Astrocyte (in vitro differentiated cells and primary cell): Measurements from ENCODE around the gene MFAP3L. TPM values are rescaled to one million over a fixed set of nuclear protein-coding genes. Genes with fewer than 3 reads are reported as not detected.

ENCODE experiments used
- DNase-seq: peaks from one replicate; pipeline ENCODE4 v3.0.0-alpha.2; 2010; ENCODE audit warnings: low read depth
- FAIRE-seq: peaks from 2 replicates; lab custom pipeline; 2011; peaks lifted over from hg19 to GRCh38; lab: Jason Lieb, UNC
- H2AFZ ChIP-seq: 2 replicates; pipeline ENCODE4 v1.6.0; 2012; ENCODE audit warnings: low read depth, low read length, inconsistent platforms
- H3K27ac ChIP-seq: 2 replicates; pipeline ENCODE4 v1.5.1; 2011; ENCODE audit warnings: low read depth, low read length, inconsistent platforms
- H3K27me3 ChIP-seq: 2 replicates; pipeline ENCODE4 v1.6.0; 2011; ENCODE audit warnings: low read length, inconsistent platforms; ENCODE audit not compliant: insufficient read depth
- H3K36me3 ChIP-seq: 2 replicates; pipeline ENCODE4 v1.5.1; 2011; ENCODE audit warnings: low read length, inconsistent platforms; ENCODE audit not compliant: insufficient read depth
- H3K4me1 ChIP-seq: 2 replicates; pipeline ENCODE4 v1.5.1; 2011; ENCODE audit warnings: low read length, inconsistent platforms; ENCODE audit not compliant: insufficient read depth
- H3K4me2 ChIP-seq: 2 replicates; pipeline ENCODE4 v1.6.0; 2012; ENCODE audit warnings: low read length, inconsistent platforms
- H3K4me3 ChIP-seq: 2 replicates; pipeline ENCODE4 v1.5.1; 2011; ENCODE audit warnings: low read depth, mild to moderate bottlenecking, low read length, inconsistent platforms; ENCODE audit not compliant: insufficient read depth
- H3K79me2 ChIP-seq: 2 replicates; pipeline ENCODE4 v1.6.0; 2012; ENCODE audit warnings: mild to moderate bottlenecking, low read length, inconsistent platforms; ENCODE audit not compliant: insufficient read depth
- H3K9ac ChIP-seq: 2 replicates; pipeline ENCODE4 v1.6.0; 2012; ENCODE audit warnings: mild to moderate bottlenecking, low read length, inconsistent platforms
- H3K9me3 ChIP-seq: 2 replicates; pipeline ENCODE4 v1.5.1; 2012; ENCODE audit warnings: low read depth, mild to moderate bottlenecking, low read length, inconsistent platforms; ENCODE audit not compliant: insufficient read depth
- H4K20me1 ChIP-seq: 2 replicates; pipeline ENCODE4 v1.6.0; 2012; ENCODE audit warnings: low read length, inconsistent platforms; ENCODE audit not compliant: insufficient read depth
- H3K27ac Mint-ChIP-seq: one replicate; pipeline ENCODE4 v1.8.0; 2021; ENCODE audit warnings: mild to moderate bottlenecking, mixed read lengths; ENCODE audit not compliant: unreplicated experiment
- H3K27me3 Mint-ChIP-seq: one replicate; pipeline ENCODE4 v1.8.0; 2021; ENCODE audit warnings: low read depth, mixed read lengths; ENCODE audit not compliant: unreplicated experiment
- H3K36me3 Mint-ChIP-seq: one replicate; pipeline ENCODE4 v1.8.0; 2021; ENCODE audit warnings: low read depth, mixed read lengths; ENCODE audit not compliant: unreplicated experiment
- H3K4me1 Mint-ChIP-seq: one replicate; pipeline ENCODE4 v1.8.0; 2021; ENCODE audit warnings: low read depth, mixed read lengths; ENCODE audit not compliant: unreplicated experiment
- H3K4me3 Mint-ChIP-seq: one replicate; pipeline ENCODE4 v1.8.0; 2021; ENCODE audit warnings: mild to moderate bottlenecking, moderate library complexity, mixed read lengths; ENCODE audit not compliant: unreplicated experiment
- H3K9me3 Mint-ChIP-seq: one replicate; pipeline ENCODE4 v1.8.0; 2021; ENCODE audit warnings: mild to moderate bottlenecking, mixed read lengths; ENCODE audit not compliant: unreplicated experiment
- EZH2 ChIP-seq: IDR thresholded peaks from 2 replicates; pipeline ENCODE4 v1.6.1; 2012; ENCODE audit warnings: mild to moderate bottlenecking, low read length, inconsistent platforms; ENCODE audit not compliant: insufficient read depth
- total RNA-seq: library from RNA; stranded (reverse); gene quantifications from 2 replicates; pipeline ENCODE4 v1.2.1, GENCODE V29; 2021
- TF ChIP-seq, protein P1 (sequence below): IDR thresholded peaks from 2 replicates; pipeline ENCODE4 v1.5.1; 2011; ENCODE audit warnings: low read depth, mild to moderate bottlenecking, inconsistent platforms, low read length, moderate library complexity; ENCODE audit not compliant: insufficient read depth

The MFAP3L gene
- total RNA-seq, 1 donor from 2014 or later: 30.2 TPM

DNA sequence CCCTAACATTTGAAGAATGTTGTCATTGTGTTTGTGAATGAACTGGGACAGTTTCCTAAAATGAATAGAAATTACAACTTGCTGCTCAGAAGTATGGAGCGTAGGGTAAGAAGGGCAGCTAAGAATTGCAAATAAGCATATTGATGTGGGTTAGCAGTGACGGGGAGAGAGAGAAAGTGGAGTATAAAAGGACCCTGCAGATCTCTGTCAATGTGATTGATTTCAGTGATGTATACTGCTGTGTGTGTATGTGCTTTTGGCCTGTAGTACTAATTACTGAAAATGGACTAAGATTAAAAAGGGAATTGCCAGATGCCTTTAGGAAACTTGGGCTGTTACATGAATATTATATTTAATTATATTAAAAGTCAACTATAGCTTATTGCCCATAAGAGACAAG lies 7.8 kb upstream of the MFAP3L start:
- TF ChIP-seq, protein P1, sequence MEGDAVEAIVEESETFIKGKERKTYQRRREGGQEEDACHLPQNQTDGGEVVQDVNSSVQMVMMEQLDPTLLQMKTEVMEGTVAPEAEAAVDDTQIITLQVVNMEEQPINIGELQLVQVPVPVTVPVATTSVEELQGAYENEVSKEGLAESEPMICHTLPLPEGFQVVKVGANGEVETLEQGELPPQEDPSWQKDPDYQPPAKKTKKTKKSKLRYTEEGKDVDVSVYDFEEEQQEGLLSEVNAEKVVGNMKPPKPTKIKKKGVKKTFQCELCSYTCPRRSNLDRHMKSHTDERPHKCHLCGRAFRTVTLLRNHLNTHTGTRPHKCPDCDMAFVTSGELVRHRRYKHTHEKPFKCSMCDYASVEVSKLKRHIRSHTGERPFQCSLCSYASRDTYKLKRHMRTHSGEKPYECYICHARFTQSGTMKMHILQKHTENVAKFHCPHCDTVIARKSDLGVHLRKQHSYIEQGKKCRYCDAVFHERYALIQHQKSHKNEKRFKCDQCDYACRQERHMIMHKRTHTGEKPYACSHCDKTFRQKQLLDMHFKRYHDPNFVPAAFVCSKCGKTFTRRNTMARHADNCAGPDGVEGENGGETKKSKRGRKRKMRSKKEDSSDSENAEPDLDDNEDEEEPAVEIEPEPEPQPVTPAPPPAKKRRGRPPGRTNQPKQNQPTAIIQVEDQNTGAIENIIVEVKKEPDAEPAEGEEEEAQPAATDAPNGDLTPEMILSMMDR: no peak
- no peak for TF ChIP-seq EZH2
- FAIRE-seq: no peak
- H3K9me3 ChIP-seq: no peaks in the 10 kb centered on the region

GRCh38 chr4:170030121-170030520 lies 3.9 kb upstream of the MFAP3L start:
- no peak for FAIRE-seq

More for the DNA sequence above, 7.8 kb upstream of the MFAP3L start:
- Mint-ChIP-seq H3K4me1 (peaks cover 4% of the 10 kb centered on the region), H3K4me3 (no peak overlapping the region), H3K27me3 (peaks cover 13% of the 10 kb centered on the region), H3K27ac (no peak overlapping the region), H3K36me3 (peaks cover 2% of the 10 kb centered on the region), H3K9me3 (no peaks in the 10 kb centered on the region)
- Histone ChIP-seq H3K27ac (no peak overlapping the region), H3K79me2 (no peaks in the 10 kb centered on the region), H3K9ac (no peak overlapping the region), H3K36me3 (no peaks in the 10 kb centered on the region), H3K4me2 (no peak overlapping the region), H3K27me3 (peaks cover 3% of the 10 kb centered on the region), H3K4me1 (no peaks in the 10 kb centered on the region), H2AFZ (no peak overlapping the region), H3K4me3 (no peak overlapping the region), H4K20me1 (no peaks in the 10 kb centered on the region)
- no peak for DNase-seq

More at GRCh38 chr4:170030121-170030520, 3.9 kb upstream of the MFAP3L start:
- no peak overlapping the region for H3K4me3 Mint-ChIP-seq
- Histone ChIP-seq H3K27me3 (no peaks in the 10 kb centered on the region), H2AFZ (no peak overlapping the region), H3K79me2 (peaks cover 2% of the 10 kb centered on the region), H3K4me2 (no peak overlapping the region), H3K9ac (no peak overlapping the region), H3K4me1 (peaks cover 5% of the 10 kb centered on the region), H3K27ac (no peak overlapping the region), H3K36me3 (no peaks in the 10 kb centered on the region), H3K9me3 (no peaks in the 10 kb centered on the region), H3K4me3 (no peak overlapping the region), H4K20me1 (no peaks in the 10 kb centered on the region)
- TF ChIP-seq EZH2: no peak
- TF ChIP-seq, protein P1: no peak
- H3K27ac Mint-ChIP-seq: no peak overlapping the region
- H3K4me1 Mint-ChIP-seq: peaks cover 10% of the 10 kb centered on the region
- H3K9me3 Mint-ChIP-seq: no peaks in the 10 kb centered on the region
- peaks cover 11% of the 10 kb centered on the region for H3K27me3 Mint-ChIP-seq
- DNase-seq: no peak
- peaks cover 8% of the 10 kb centered on the region for H3K36me3 Mint-ChIP-seq
